Epithelial cell of prostate (primary cell): ENCODE data around the gene TRPM2.

Source experiments
- DNase-seq: peaks from one replicate; pipeline ENCODE4 v3.0.0-alpha.2; 2011; ENCODE audit warnings: low read depth, low spot score
- H3K27ac ChIP-seq: fragments of 450-650 bp; 2 replicates; pipeline ENCODE4 v1.5.1; 2017; ENCODE audit warnings: mild to moderate bottlenecking

TRPM2 gene

DNA sequence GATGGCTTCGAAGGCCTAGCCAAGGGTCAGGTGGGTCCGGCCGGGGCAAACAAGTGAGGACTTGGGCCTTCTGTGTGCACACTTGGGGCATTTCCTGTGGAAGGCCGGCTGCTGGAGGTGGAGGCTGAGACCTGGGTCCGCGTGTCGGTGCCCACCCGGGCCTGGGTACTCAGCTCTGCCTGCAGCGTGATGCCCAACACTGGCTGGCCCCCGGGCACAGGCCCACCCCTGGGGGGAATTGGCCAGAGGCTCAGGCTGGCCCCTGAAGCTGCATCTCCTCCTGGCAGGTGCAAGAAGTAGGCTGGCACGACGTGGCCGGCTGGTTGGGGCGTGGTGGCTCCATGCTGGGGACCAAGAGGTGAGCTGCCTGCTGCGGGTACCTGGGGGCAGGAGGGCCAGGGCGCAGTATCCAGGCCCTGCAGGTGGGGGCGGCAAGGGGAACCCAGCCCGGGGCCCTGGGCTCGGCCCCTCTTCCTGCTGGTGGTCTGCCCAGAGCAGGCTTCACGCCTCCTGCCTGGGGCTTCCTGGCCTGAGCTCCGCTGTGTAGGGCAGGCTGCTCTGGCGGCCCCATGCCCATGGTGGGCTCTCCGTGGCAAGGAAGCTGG lies 31.5 kb upstream of the TRPM2 start:
- DNase-seq = no peak
- H3K27ac ChIP-seq = no peak overlapping the region

DNA sequence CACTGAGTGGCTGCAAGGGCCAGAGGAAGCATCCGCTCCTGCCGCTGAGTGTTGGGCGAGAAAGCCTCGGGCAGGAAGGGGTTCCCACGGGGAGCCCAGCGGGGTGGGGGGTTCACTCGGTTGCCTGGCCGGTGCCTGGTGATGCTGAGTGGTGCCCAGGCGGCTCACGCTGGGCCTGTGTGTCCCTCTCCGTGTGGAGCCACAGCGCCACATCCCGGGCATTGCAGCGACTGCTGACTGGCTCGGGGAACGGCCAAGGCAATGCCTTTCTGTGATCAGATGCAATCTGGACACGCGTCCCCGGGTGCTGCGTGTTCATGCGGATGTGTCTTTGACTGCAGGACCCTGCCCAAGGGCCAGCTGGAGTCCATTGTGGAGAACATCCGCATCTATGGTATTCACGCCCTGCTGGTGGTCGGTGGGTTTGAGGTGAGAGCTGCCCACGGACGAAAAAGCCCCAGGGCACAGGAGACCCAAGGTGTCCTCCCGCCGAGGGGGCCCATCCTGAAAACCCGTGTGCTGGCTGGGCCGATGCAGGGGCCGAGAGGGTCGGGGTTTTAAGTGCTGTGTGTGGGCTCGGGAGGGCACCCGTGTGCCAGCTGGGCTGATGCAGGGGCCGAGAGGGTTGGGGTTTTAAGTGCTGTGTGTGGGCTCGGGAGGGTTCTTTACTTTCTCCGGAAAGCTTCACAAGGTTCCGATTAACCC lies 30.6 kb upstream of the TRPM2 start:
- no peak overlapping the region for H3K27ac ChIP-seq
- no peak for DNase-seq

DNA sequence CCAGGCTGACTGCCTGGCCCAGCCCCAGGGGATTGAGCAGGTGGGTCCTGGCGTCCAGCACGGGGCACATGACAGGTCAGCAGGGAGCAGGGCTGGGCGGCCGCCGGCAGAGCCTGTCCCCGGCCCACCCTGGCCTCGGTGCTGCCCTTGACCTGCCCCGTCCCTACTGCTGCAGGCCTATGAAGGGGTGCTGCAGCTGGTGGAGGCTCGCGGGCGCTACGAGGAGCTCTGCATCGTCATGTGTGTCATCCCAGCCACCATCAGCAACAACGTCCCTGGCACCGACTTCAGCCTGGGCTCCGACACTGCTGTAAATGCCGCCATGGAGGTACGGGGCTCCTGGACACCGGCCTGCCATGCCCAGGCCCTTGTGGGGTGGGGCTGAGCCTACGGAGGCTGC lies 29.8 kb upstream of the TRPM2 start:
- H3K27ac ChIP-seq = no peak overlapping the region
- no peak for DNase-seq

DNA sequence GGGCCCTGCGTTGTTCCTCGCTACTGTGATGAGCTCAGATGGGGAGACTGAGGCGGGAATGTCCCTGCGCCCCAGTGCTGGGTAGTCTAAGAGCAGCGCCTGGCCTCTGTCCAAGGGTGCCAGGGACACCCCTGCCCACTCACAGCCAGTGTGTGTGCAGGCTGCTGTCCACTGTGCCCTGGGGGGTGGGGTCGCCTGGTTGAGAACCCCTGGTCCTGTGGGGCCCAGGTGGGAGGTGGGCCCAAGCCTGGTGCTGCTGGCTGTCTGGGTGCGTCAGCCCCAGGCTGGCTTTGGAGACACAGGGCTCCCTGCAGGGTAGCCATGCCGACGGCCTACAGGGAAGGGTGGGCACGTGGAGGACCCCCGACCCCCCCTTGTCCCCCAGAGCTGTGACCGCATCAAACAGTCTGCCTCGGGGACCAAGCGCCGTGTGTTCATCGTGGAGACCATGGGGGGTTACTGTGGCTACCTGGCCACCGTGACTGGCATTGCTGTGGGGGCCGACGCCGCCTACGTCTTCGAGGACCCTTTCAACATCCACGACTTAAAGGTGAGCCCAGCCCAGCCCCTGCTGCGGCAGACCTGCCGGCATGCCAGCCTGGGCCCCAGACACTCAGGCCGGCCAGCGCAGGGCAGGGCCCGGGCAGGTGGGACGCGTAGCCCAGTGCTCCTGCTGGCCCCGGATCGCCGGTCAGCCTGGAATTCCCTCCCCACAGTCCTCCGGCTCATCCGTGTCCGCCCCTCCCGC lies 29.1 kb upstream of the TRPM2 start:
- no peak overlapping the region for H3K27ac ChIP-seq
- DNase-seq = no peak

DNA sequence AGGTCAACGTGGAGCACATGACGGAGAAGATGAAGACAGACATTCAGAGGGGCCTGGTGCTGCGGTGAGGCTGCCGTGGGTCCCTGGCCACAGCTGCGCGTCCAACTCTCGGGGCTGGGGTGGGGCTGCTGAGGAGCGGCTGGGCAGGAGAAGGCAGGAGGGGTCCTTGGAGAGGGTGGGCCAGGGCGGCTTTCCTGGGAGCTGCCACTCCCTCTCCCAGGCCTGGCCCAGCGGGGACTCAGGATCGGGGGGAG lies 28.6 kb upstream of the TRPM2 start:
- DNase-seq = no peak

DNA sequence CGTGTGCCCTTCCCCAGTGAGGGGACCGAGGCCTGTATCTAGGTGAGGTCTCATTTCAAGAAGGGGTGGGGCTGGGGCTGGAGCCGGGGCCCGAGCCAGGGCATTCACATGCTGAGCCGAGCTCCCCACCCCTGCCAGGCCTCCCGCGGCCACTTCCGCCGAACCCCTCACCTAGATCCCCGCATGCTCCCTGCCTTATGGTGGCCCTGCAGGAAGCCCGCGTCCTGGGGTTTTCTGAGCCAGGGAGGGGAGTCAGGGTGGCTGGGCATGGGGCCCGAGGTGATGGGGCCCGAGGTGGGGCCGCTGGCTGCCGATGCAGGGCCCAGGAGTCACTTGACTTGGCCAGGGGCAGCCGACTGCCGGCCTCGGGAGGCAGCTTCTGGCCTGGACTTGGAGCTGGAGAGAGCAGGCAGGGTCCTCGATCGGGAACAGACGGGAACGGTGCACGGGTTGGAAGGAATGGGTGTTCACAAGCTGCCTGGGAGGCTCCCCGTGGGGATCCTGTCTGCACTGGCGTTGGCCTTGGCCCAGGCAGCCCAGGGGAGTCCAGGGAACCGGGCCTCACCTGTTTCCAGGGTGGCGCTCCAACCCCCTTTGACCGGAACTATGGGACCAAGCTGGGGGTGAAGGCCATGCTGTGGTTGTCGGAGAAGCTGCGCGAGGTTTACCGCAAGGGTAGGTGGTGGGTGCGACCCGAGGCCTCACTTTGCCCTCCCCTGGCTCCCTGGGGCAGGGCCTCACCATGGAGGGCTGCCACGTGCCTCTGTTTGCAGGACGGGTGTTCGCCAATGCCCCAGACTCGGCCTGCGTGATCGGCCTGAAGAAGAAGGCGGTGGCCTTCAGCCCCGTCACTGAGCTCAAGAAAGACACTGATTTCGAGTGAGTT lies 27.8 kb upstream of the TRPM2 start:
- H3K27ac ChIP-seq = no peak overlapping the region
- no peak for DNase-seq

More for the DNA sequence above, 28.6 kb upstream of the TRPM2 start:
- no peak overlapping the region for H3K27ac ChIP-seq

DNA sequence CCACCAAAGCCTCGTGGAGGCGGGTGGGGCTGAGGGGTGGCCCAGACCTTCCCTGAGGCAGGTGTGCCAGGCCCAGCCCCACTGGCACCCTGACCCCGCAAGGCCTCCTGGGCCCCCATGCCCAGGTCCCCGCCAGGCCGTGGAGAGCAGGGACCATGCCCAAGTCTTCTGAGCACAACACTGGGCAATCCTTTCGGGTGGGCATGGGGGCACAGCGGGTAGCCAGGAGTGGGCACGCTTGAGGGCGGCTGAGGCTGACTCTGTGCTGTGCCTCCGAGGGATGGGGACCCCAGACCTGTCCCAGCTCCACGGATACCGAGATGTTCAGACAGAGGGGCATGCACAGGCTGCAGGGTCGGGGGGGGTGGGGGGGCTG lies 27.2 kb upstream of the TRPM2 start:
- H3K27ac ChIP-seq = no peak overlapping the region
- no peak for DNase-seq

DNA sequence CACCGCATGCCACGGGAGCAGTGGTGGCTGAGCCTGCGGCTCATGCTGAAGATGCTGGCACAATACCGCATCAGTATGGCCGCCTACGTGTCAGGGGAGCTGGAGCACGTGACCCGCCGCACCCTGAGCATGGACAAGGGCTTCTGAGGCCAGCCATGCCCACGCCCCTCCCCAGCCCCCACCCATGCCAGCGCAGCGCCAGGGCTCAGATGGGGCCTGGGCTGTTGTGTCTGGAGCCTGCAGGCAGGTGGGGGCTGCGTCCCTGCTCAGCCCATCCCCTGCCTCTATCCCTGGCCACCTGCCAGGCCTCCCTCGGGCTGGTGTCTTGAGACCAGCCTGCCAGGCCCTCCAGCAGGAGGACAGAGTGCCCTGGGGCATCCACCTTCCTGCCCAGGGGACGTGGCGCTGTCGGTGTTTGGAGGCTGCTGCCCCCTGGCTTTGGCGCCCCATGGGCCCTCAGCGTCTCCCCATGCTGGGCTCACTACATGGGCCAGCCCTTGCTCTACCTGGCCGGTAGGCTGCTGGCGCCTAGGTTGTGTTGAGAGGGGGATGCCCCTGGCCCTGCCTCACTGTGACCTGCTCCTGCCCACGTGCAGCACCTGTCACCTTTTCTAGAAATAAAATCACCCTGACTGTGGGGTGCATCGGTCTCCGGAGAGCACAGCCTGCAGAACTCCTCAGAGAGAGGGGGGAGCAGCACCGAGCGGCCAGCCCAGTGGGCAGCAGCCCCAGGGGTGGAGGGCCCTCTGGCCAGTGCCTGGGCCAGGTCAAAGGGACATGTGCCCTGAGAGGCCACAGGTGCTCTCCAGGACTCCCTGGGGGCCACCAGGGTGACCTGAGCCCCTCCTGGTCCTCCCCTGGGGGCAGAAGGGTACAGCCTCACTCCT lies 26.5 kb upstream of the TRPM2 start:
- no peak for DNase-seq
- H3K27ac ChIP-seq = no peak overlapping the region

DNA sequence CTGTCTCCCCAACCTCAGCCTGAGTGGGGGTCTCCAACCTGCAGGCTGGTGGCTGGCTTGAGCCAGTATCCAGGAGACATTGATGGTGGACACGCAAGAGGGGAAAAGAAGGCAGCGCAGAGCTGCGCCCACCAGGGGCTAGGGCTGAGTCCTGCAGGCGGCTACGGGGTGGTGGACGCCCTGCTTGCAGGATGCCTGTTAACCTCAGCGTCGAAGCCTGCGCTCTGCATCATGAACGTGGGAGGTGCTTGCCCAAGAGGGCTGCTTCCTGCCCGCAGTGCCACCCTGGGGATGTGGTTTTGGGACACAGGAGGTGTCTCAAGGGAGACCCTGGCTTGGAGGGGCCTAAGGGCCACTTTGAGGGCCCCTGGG lies 25.8 kb upstream of the TRPM2 start:
- H3K27ac ChIP-seq = no peak overlapping the region
- DNase-seq = no peak

DNA sequence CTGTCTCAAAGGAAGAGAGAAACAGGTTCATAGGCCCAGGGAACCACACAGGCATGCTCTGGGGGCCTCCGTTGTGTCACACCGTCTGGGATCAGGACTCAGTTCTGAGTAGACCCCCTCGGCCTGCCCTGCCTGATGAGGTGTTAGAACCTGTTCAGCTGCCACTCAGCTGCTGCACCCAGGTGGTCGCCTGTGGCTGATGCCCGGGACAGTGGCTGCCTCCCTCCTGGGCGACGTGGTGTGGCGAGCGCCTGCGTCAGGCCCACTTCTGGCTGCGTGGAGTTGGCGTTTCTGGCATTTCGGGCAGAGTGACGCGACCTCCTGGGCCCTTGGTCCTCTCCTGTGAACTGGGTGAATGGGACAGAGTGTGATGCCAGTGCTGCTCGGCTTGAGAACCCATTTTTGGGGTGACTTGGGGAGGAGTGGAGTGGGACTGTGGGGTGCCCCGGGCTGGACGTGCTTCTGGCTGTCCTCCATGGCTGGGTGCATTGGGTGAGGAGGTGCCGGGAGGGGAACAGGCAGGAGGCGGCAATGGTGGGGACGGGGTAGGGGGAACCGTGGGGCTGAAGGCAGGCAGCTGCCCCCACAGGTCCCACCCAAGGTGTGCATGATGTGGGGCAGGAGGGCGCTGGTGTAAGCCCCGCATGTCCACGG lies 25.1 kb upstream of the TRPM2 start:
- no peak overlapping the region for H3K27ac ChIP-seq
- no peak for DNase-seq

DNA sequence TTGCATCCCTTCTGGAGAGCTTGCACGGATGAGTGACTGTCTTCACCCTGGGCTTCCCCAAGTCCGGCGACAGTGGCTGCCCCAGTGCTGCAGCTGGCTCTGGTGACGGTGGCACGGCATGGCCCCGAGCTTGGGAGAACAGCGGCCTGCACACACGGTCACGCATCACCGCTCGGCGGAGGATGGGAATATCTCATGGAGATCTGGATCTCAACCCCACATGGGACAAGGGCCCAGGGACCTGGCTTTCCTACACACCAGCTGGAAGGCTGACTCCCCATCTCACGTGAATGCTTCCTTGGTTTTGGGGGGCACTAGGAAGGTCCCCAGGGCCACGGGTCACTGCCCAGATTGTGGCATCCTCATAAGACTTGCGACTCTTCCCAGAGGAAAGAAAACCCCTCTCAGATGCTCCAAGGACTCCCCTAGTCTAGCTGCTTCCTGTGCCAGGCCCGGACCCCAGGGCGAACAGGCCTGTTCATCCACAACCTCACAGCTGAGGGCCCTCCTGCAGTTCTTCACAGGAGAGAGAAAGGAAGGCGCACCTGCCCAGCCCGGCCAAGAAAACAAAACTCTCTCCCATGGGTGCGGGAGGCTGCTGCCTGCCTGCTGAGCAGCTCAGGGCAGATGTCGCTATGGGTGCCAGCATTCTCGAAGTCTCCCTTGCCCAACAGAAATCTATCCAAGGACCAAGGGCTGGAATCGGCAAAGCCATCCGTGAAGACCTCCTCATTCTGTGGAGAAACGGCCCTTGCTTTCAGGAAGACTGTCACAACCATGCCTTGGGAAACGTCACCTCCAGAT lies 24.1 kb upstream of the TRPM2 start:
- H3K27ac ChIP-seq = no peak overlapping the region
- DNase-seq = no peak

DNA sequence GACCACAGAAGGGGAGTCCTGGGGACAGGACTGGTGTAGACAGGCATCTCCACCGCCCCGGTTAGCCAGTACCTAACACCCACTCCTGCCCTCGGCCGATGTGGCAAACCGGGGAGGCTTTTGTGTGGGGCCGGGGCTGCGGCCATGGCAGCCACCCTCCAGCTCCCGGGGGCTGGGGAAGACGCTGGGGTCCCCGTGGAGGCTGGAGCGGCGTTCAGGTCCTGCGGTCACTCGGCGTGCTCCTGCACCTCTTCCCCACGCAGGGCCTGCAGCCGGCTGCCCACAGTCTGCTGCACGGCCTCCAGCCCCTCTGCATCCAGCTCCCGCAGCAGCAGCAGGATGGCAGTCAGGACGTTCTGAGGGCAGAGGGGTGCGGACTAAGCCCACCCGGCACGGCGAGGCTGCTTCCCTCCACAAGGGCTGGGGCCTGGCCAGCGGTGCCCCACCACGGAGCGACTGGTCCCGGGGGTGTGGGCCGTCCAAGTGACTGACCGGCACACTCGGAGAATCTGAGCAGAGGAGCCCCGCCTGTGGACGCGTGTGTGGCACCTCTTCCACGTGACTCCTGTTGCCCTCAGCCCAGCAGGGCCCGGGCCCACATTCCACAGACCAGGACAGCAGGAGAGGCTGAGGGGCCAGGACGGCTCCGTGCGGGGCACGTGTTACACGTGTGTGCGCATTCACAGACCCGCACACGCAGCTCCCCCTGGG lies 23.3 kb upstream of the TRPM2 start:
- DNase-seq = no peak
- no peak overlapping the region for H3K27ac ChIP-seq

DNA sequence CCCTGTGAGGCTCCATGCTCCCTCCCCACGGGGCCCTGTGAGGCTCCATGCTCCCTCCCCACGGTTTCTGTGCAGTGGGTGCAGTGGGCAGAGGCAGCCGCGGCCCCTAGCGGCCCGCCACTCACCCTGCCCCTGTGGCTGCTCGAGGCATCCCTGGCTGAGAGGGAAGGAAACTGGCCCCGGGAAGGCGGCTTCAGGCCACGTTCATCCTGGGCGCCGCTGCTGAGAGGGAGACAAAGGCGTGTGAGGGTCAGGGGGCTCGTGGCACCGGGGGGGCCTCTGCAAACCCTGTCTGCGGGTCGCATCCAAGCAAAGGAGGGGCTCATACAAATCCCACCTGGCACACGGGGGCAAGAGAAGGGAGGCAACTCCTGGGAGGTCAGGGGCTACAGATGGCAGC lies 22.7 kb upstream of the TRPM2 start:
- DNase-seq = no peak

DNA sequence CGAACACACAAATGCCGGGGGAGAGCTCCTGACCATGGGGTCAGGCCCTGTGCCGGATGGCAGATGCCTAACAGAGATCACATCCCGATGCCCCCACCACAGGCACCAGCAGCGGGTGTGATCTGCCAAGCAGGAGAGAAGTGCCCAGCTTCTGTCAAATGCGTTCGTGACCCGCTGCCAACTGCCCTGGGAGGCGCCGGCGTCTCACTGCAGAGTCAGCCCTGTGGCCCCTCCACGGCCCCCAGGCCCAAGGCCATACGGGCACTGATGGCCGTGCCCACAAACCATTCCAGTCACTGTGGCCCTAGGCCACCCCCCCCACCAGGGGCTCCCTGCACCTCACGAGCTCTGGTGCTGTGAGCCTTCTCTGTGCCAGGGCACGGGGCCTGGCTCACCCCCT lies 22.2 kb upstream of the TRPM2 start:
- H3K27ac ChIP-seq = no peak overlapping the region
- DNase-seq = no peak

More for the DNA sequence above, 22.7 kb upstream of the TRPM2 start:
- H3K27ac ChIP-seq = no peak overlapping the region

DNA sequence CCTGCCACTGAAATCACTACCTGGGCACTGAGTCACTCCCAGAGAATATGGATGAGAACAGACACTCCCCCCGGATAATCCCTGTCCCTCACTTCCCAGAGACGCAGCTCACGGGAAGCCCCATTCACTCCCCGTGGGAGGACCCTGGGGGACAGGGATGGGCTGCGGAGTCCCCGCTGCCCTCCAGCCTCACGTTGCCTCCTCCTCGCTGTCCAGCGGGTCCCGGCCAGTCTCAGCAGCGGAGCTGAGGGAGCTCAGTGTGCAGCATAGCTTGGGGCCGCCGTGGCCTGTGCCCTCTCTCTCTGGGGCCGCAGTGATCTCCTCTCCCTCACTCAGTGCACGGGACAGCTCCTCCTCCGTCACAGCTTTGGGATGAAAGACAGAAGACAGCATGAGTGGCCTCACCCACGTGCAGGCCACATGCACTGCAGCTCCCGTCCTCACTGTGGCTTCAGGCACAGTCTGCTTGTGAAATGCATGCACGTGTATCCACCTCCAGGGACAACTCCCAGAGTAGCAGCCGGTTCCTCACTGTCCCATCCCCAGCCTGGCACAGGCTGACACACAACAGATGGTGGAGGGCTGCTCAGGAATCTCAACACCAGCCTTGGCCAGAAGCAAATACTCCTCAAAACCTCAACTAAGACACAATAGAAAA lies 21.6 kb upstream of the TRPM2 start:
- H3K27ac ChIP-seq = no peak overlapping the region
- no peak for DNase-seq

DNA sequence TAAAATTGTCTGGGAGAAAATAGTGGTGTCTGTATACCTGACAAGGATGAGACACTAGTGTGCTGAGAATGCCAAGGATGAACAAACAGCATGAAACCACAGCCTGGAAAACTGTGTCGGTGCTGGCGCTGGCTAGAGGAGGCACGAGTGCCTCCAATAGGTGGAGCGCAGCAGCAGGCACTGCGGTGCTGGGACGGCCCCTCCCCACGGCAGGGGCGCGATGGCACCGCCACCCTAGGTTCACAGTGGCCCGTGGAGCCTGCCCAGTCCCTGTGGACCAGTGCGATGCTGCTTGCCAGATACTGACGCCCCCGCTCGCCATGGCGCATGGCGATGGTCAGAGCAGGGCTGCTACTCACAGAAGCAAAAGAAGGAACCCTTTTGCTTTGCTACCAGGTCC lies 21.0 kb upstream of the TRPM2 start:
- no peak overlapping the region for H3K27ac ChIP-seq
- DNase-seq = no peak

DNA sequence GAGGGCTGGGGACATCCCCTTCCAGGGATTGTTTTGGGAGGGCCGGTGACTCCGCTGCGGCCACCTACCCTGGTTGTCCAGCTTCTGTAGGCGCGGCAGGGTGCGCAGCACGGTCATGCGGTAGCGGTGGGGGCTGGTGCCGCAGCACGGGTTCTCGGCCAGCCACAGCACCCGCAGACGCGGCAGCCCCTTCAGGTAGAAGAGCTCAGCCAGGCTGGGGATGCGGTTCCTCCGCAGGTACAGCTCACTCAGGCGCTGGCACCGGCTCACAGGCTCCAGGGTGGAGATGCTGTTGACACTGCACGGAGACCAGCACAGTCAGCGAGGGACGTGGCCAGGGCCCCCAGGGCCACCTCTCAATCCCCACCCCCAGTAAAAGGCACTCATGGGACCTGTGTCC lies 20.5 kb upstream of the TRPM2 start:
- DNase-seq = no peak
- no peak overlapping the region for H3K27ac ChIP-seq
